H1 (cell line): ENCODE results near the gene CHTF8. TPM values are rescaled to one million over a fixed set of nuclear protein-coding genes. Genes with fewer than 3 reads are reported as not detected.

Experiments
- HDAC6 ChIP-seq: IDR thresholded peaks from one replicate; pipeline ENCODE4 v1.7.1; 2012; ENCODE audit warnings: low read depth, mild to moderate bottlenecking, inconsistent platforms, low read length, moderate library complexity
- NRF1 ChIP-seq: IDR thresholded peaks from 2 replicates; pipeline ENCODE4 v1.6.1; 2011; ENCODE audit warnings: mild to moderate bottlenecking, low read depth, low read length, improper control_type of control experiment
- SIN3A ChIP-seq, 2 experiments: IDR thresholded peaks in 1 of 2; conservative IDR thresholded peaks in 1 of 2; 2 replicates each; pipeline ENCODE4 v1.6.1; 2011 to 2012; ENCODE audit warnings: low read length in 2 of 2, improper control_type of control experiment in 1 of 2, low read depth in 1 of 2, mild to moderate bottlenecking in 1 of 2
- TEAD4 ChIP-seq: IDR thresholded peaks from 2 replicates; pipeline ENCODE4 v1.6.1; 2012; ENCODE audit warnings: low read depth, low read length, inconsistent platforms, mixed read lengths
- YY1 ChIP-seq: IDR thresholded peaks from 2 replicates; pipeline ENCODE4 v1.6.1; 2011; ENCODE audit warnings: low read depth, mild to moderate bottlenecking, low read length
- polyA plus RNA-seq, 7 experiments: library from polyadenylated mRNA; depleted of rRNA in 3 of 7; stranded (reverse) in 5 of 7; unstranded in 2 of 7; fragments of >200 nt in 5 of 7; fragments of 200-250 nt in 2 of 7; gene quantifications; 1 replicate in 5 of 7; 2 replicates in 1 of 7; 4 replicates in 1 of 7; pipeline versions ENCODE4 v1.2.1 to v1.2.3, GENCODE V29; 2011 to 2013; ENCODE audit warnings: missing spikeins in 2 of 7, mixed read lengths in 2 of 7
- total RNA-seq: library from RNA; stranded (reverse); fragmentation: NEBNext Ultra II Directional; extraction: Animal tissue kit (Norgen Biotek cat#: 25700); gene quantifications from 2 replicates; pipeline ENCODE4 v1.2.1, GENCODE V29; 2021
- TF ChIP-seq, protein P1 (sequence below): fragments of 300-600 bp; sonication (generic); IDR thresholded peaks from 2 replicates; pipeline ENCODE4 v1.7.1; 2012; ENCODE audit warnings: low read length, moderate library complexity, mild to moderate bottlenecking, inconsistent platforms; ENCODE audit not compliant: insufficient replicate concordance
- TF ChIP-seq, protein P2 (sequence below): IDR thresholded peaks from 2 replicates; pipeline ENCODE4 v1.6.1; 2012; ENCODE audit warnings: inconsistent platforms

The CHTF8 gene
- total and polyA plus RNA-seq, 2 of the 8 experiments (the other 6 are each of a cell fraction or from before 2014, with no cell fraction given), result 114 to 138 TPM

DNA sequence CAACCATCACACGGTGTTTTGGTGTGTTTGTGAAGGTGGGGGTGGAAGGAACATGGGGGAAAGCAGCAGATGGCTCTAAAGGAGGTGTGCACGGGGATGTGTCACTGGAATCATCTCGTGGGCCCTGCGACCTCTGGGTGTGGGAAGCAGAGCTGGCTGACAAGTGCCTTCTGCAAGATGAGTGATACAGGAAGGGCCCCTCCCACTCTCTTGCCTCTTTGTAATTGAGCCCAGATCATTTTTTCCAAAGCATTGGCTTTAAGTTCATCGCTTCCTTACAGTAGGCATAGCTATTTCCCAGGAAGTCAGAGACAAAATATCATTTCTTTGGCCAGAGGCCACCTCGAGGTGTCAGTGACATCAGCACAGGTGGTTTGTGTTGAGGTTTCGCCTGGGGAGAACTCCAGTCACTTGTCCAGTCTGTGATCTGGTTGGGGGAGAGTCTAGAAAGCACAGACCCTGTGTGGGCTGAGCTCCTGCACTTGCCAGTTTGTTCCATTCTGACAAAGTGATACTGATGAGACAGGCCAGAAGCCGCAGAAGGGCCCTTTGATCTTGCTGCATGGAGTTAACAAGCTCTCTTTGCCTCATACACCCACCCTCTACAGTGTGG, 33.9 kb upstream of the CHTF8 start (continued):
- TF ChIP-seq, protein P1, sequence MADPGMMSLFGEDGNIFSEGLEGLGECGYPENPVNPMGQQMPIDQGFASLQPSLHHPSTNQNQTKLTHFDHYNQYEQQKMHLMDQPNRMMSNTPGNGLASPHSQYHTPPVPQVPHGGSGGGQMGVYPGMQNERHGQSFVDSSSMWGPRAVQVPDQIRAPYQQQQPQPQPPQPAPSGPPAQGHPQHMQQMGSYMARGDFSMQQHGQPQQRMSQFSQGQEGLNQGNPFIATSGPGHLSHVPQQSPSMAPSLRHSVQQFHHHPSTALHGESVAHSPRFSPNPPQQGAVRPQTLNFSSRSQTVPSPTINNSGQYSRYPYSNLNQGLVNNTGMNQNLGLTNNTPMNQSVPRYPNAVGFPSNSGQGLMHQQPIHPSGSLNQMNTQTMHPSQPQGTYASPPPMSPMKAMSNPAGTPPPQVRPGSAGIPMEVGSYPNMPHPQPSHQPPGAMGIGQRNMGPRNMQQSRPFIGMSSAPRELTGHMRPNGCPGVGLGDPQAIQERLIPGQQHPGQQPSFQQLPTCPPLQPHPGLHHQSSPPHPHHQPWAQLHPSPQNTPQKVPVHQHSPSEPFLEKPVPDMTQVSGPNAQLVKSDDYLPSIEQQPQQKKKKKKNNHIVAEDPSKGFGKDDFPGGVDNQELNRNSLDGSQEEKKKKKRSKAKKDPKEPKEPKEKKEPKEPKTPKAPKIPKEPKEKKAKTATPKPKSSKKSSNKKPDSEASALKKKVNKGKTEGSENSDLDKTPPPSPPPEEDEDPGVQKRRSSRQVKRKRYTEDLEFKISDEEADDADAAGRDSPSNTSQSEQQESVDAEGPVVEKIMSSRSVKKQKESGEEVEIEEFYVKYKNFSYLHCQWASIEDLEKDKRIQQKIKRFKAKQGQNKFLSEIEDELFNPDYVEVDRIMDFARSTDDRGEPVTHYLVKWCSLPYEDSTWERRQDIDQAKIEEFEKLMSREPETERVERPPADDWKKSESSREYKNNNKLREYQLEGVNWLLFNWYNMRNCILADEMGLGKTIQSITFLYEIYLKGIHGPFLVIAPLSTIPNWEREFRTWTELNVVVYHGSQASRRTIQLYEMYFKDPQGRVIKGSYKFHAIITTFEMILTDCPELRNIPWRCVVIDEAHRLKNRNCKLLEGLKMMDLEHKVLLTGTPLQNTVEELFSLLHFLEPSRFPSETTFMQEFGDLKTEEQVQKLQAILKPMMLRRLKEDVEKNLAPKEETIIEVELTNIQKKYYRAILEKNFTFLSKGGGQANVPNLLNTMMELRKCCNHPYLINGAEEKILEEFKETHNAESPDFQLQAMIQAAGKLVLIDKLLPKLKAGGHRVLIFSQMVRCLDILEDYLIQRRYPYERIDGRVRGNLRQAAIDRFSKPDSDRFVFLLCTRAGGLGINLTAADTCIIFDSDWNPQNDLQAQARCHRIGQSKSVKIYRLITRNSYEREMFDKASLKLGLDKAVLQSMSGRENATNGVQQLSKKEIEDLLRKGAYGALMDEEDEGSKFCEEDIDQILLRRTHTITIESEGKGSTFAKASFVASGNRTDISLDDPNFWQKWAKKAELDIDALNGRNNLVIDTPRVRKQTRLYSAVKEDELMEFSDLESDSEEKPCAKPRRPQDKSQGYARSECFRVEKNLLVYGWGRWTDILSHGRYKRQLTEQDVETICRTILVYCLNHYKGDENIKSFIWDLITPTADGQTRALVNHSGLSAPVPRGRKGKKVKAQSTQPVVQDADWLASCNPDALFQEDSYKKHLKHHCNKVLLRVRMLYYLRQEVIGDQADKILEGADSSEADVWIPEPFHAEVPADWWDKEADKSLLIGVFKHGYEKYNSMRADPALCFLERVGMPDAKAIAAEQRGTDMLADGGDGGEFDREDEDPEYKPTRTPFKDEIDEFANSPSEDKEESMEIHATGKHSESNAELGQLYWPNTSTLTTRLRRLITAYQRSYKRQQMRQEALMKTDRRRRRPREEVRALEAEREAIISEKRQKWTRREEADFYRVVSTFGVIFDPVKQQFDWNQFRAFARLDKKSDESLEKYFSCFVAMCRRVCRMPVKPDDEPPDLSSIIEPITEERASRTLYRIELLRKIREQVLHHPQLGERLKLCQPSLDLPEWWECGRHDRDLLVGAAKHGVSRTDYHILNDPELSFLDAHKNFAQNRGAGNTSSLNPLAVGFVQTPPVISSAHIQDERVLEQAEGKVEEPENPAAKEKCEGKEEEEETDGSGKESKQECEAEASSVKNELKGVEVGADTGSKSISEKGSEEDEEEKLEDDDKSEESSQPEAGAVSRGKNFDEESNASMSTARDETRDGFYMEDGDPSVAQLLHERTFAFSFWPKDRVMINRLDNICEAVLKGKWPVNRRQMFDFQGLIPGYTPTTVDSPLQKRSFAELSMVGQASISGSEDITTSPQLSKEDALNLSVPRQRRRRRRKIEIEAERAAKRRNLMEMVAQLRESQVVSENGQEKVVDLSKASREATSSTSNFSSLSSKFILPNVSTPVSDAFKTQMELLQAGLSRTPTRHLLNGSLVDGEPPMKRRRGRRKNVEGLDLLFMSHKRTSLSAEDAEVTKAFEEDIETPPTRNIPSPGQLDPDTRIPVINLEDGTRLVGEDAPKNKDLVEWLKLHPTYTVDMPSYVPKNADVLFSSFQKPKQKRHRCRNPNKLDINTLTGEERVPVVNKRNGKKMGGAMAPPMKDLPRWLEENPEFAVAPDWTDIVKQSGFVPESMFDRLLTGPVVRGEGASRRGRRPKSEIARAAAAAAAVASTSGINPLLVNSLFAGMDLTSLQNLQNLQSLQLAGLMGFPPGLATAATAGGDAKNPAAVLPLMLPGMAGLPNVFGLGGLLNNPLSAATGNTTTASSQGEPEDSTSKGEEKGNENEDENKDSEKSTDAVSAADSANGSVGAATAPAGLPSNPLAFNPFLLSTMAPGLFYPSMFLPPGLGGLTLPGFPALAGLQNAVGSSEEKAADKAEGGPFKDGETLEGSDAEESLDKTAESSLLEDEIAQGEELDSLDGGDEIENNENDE, result no peak
- no peak for TF ChIP-seq NRF1
- no peak for TF ChIP-seq SIN3A (conservative IDR thresholded peaks at IDR 0.05 in 1 of 2, IDR thresholded peaks at IDR 0.05 in 1 of 2; ENCODE audit: low read depth in 1 of 2, low read length in 2 of 2)
- TF ChIP-seq, protein P2, sequence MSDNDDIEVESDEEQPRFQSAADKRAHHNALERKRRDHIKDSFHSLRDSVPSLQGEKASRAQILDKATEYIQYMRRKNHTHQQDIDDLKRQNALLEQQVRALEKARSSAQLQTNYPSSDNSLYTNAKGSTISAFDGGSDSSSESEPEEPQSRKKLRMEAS, result no peak
- no peak for TF ChIP-seq HDAC6
- no peak for TF ChIP-seq YY1
- no peak for TF ChIP-seq TEAD4
- TF ChIP-seq, all 59 proteins: peak for 0
